CD4-positive, alpha-beta T cell (primary cell): ENCODE data around the gene DIS3L2. TPM values are rescaled to one million over a fixed set of nuclear protein-coding genes. Genes with fewer than 3 reads are reported as not detected.
"Not testable (repeated sequence)": the region's sequence is repeated elsewhere in the genome, so short reads cannot be mapped to it uniquely, and the experiment has no call there.

Experiments used
- ATAC-seq: fragments of 200-7000 bp; cut with Tn5 transposase; one replicate; pipeline ENCODE4 v1.10.0; 2022; ENCODE audit warnings: mild to moderate bottlenecking; ENCODE audit not compliant: poor library complexity
- CTCF ChIA-PET: fragments of 350-600 bp; sonication (Branson Sonifier 250); formaldehyde crosslinking; loops from one replicate; lab custom pipeline; 2021; ENCODE audit warnings: antibody characterized with exemption, inconsistent platforms; lab: Charles Lee
- POLR2A ChIA-PET: fragments of 350-600 bp; sonication (Branson Sonifier 250); formaldehyde crosslinking; loops from one replicate; lab custom pipeline; 2021; ENCODE audit warnings: antibody characterized with exemption, inconsistent platforms; lab: Charles Lee
- DNase-seq, 14 experiments: peaks; one replicate each; pipeline ENCODE4 v3.0.0-alpha.2; 2013 to 2020; ENCODE audit warnings: mixed read lengths in 2 of 14
- H3K27ac ChIP-seq, 2 donors: one replicate each; pipeline versions ENCODE4 v1.5.1 to v1.7.0; 2013; ENCODE audit warnings: low read length in 2 of 2, low read depth in 1 of 2, mild to moderate bottlenecking in 1 of 2
- H3K27me3 ChIP-seq, 2 experiments: 1 replicate in 1 of 2; 2 replicates in 1 of 2; pipeline versions ENCODE4 v1.6.1 to v1.7.0; 2013; ENCODE audit warnings: low read length in 2 of 2, control low read depth in 1 of 2, mild to moderate bottlenecking in 1 of 2, moderate library complexity in 1 of 2; ENCODE audit not compliant: insufficient read depth in 2 of 2, control insufficient read depth in 1 of 2
- H3K36me3 ChIP-seq: one replicate; pipeline ENCODE4 v1.6.1; 2013; ENCODE audit warnings: low read length, control low read depth; ENCODE audit not compliant: insufficient read depth
- H3K4me1 ChIP-seq: one replicate; pipeline ENCODE4 v1.6.1; 2013; ENCODE audit warnings: low read length, control low read depth; ENCODE audit not compliant: insufficient read depth
- H3K4me3 ChIP-seq: one replicate; pipeline ENCODE4 v1.5.1; 2013; ENCODE audit warnings: mild to moderate bottlenecking, low read length, moderate library complexity
- H3K9me3 ChIP-seq, 2 experiments: 1 replicate in 1 of 2; 2 replicates in 1 of 2; pipeline versions ENCODE4 v1.6.1 to v1.7.0; 2013; ENCODE audit warnings: low read length in 2 of 2, mild to moderate bottlenecking in 2 of 2, control low read depth in 1 of 2, moderate library complexity in 1 of 2; ENCODE audit not compliant: control insufficient read depth in 1 of 2, insufficient read depth in 1 of 2
- H3K27ac Mint-ChIP-seq: one replicate; pipeline ENCODE4 v1.8.0; 2020; ENCODE audit warnings: mixed read lengths
- H3K27me3 Mint-ChIP-seq: one replicate; pipeline ENCODE4 v1.8.0; 2021; ENCODE audit warnings: mixed read lengths
- H3K36me3 Mint-ChIP-seq: one replicate; pipeline ENCODE4 v1.8.0; 2021; ENCODE audit warnings: low read depth, mixed read lengths
- H3K4me1 Mint-ChIP-seq: one replicate; pipeline ENCODE4 v1.8.0; 2021; ENCODE audit warnings: low read depth, mixed read lengths
- H3K4me3 Mint-ChIP-seq: one replicate; pipeline ENCODE4 v1.8.0; 2020; ENCODE audit warnings: mild to moderate bottlenecking, mixed read lengths
- H3K9me3 Mint-ChIP-seq: one replicate; pipeline ENCODE4 v1.8.0; 2020; ENCODE audit warnings: mixed read lengths
- CTCF ChIP-seq: fragments of 200-600 bp; IDR thresholded peaks from one replicate; pipeline ENCODE4 v1.8.0; 2022; ENCODE audit warnings: antibody characterized with exemption, mild to moderate bottlenecking
- intact Hi-C, 2 experiments: fragments of 100-400 bp; cut with DNase I in 1 of 2; cut with micrococcal nuclease in 1 of 2; formaldehyde crosslinking; loops; one replicate each; pipeline versions ENCODE4 v1.15.1 to v1.9.0; 2023 to 2025; cut with DNase I, micrococcal nuclease
- total RNA-seq, 174 experiments: library from RNA in 2 of 174; stranded (reverse) in 2 of 174; gene quantifications; one replicate each; pipeline ENCODE4 v1.2.3 and lab custom pipeline; 2021 to 2026

Gene DIS3L2
- total RNA-seq, 2 experiments from 2014 or later = 59.8 to 62.9 TPM

GRCh38 chr2:232324778-232325177, 363.3 kb downstream of the DIS3L2 start:
- no peak overlapping the region for H3K27ac Mint-ChIP-seq
- no peaks in the 10 kb centered on the region for H3K36me3 ChIP-seq
- no peaks in the 10 kb centered on the region for H3K27me3 ChIP-seq
- H3K9me3 Mint-ChIP-seq = no peaks in the 10 kb centered on the region
- no peak for TF ChIP-seq CTCF
- CTCF ChIA-PET = no interaction called here
- no peaks in the 10 kb centered on the region for H3K27me3 Mint-ChIP-seq
- ATAC-seq = no peak
- no peak overlapping the region for H3K4me3 ChIP-seq
- intact Hi-C loops = loop anchor here (5.0 to 10.0 kb wide), 7 partner anchors 37 to 540 kb away; partner anchors contain the start of genes COPS7B (in 1 of the 2) and PDE6D (in 1 of the 2)
- peak in 1 of 14 experiments; percentile 3 for DNase-seq
- H3K27ac ChIP-seq = no peak overlapping the region
- H3K4me3 Mint-ChIP-seq = no peak overlapping the region
- POLR2A ChIA-PET = no interaction called here
- H3K9me3 ChIP-seq = no peaks in the 10 kb centered on the region
- H3K4me1 ChIP-seq = peaks cover 51% of the 10 kb centered on the region
- peaks cover 48% of the 10 kb centered on the region for H3K4me1 Mint-ChIP-seq
- H3K36me3 Mint-ChIP-seq = no peaks in the 10 kb centered on the region

- peak; percentile 74 for TF ChIP-seq CTCF
Observed at GRCh38 chr2:232325324-232326273, 364.1 kb downstream of the DIS3L2 start.

GRCh38 chr2:232326274-232327104, 365.0 kb downstream of the DIS3L2 start:
- intact Hi-C loops = loop anchor here (1.0 to 10.0 kb wide), 8 partner anchors 52 to 542 kb away; partner anchors contain the start of genes COPS7B (in 1 of the 2) and PDE6D (in 1 of the 2)
- H3K4me1 ChIP-seq = peaks cover 34% of the 10 kb centered on the region
- not testable (repeated sequence) for H3K27me3 ChIP-seq, H3K36me3 ChIP-seq, H3K4me3 Mint-ChIP-seq, H3K36me3 Mint-ChIP-seq, H3K27me3 Mint-ChIP-seq, H3K27ac ChIP-seq, H3K4me3 ChIP-seq, ATAC-seq, H3K9me3 ChIP-seq, H3K9me3 Mint-ChIP-seq
- Mint-ChIP-seq H3K27ac (peak overlapping the region; percentile 49), H3K4me1 (peaks cover 31% of the 10 kb centered on the region)
- ChIA-PET CTCF (interaction anchor here (0.9 to 1.6 kb wide), 4 partner anchors 11 to 401 kb away, joined by 3 to 5 read pairs (median 4); no protein-coding TSS in a partner anchor), POLR2A (interaction anchor here (1.4 kb wide), 1 partner anchor 11 kb away, joined by 8 read pairs; no protein-coding TSS in a partner anchor)
- peak; percentile 47 for TF ChIP-seq CTCF
- peak in 2 of 14 experiments; percentile 24 to 29 for DNase-seq

More at GRCh38 chr2:232325324-232326273, 364.1 kb downstream of the DIS3L2 start:
- Histone ChIP-seq H3K4me3 (no peak overlapping the region), H3K27me3 (no peaks in the 10 kb centered on the region), H3K9me3 (no peaks in the 10 kb centered on the region), H3K27ac (no peak overlapping the region), H3K36me3 (no peaks in the 10 kb centered on the region), H3K4me1 (peaks cover 43% of the 10 kb centered on the region)
- H3K27me3 Mint-ChIP-seq = no peaks in the 10 kb centered on the region
- CTCF ChIA-PET = interaction anchor here (0.9 to 1.6 kb wide), 4 partner anchors 10 to 400 kb away, joined by 3 to 5 read pairs (median 4); no protein-coding TSS in a partner anchor
- no peaks in the 10 kb centered on the region for H3K36me3 Mint-ChIP-seq
- no peak overlapping the region for H3K27ac Mint-ChIP-seq
- intact Hi-C loops = loop anchor here (5.0 to 10.0 kb wide), 6 partner anchors 51 to 541 kb away; partner anchors contain the start of genes COPS7B (in 1 of the 2) and PDE6D (in 1 of the 2)
- no peak overlapping the region for H3K4me3 Mint-ChIP-seq
- DNase-seq (peak; percentile 26 to 73 (median 44)), ATAC-seq (peak; percentile 30)
- POLR2A ChIA-PET = interaction anchor here (1.4 kb wide), 1 partner anchor 10 kb away, joined by 8 read pairs; no protein-coding TSS in a partner anchor
- H3K9me3 Mint-ChIP-seq = no peaks in the 10 kb centered on the region
- H3K4me1 Mint-ChIP-seq = peaks cover 40% of the 10 kb centered on the region
